HG02884 (cell line): ENCODE results near the gene KLK3.
"Not testable (repeated sequence)": the region's sequence is repeated elsewhere in the genome, so short reads cannot be mapped to it uniquely, and the experiment has no call there.

Experiments used
- ATAC-seq: cut with Tn5 transposase; IDR thresholded peaks from one replicate; pipeline ENCODE4 v1.9.1; 2021; ENCODE audit warnings: mild to moderate bottlenecking, moderate library complexity; ENCODE audit not compliant: unreplicated experiment

Gene KLK3

DNA sequence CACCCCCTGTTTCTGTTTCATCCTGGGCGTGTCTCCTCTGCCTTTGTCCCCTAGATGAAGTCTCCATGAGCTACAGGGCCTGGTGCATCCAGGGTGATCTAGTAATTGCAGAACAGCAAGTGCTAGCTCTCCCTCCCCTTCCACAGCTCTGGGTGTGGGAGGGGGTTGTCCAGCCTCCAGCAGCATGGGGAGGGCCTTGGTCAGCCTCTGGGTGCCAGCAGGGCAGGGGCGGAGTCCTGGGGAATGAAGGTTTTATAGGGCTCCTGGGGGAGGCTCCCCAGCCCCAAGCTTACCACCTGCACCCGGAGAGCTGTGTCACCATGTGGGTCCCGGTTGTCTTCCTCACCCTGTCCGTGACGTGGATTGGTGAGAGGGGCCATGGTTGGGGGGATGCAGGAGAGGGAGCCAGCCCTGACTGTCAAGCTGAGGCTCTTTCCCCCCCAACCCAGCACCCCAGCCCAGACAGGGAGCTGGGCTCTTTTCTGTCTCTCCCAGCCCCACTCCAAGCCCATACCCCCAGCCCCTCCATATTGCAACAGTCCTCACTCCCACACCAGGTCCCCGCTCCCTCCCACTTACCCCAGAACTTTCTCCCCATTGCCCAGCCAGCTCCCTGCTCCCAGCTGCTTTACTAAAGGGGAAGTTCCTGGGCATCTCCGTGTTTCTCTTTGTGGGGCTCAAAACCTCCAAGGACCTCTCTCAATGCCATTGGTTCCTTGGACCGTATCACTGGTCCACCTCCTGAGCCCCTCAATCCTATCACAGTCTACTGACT lies at the start of gene KLK3:
TSS of gene KLK3 (plus strand) at position 280 of the 775 bp plus-strand sequence. CDS start at position 321, 41 bp downstream.
- no peak for ATAC-seq

DNA sequence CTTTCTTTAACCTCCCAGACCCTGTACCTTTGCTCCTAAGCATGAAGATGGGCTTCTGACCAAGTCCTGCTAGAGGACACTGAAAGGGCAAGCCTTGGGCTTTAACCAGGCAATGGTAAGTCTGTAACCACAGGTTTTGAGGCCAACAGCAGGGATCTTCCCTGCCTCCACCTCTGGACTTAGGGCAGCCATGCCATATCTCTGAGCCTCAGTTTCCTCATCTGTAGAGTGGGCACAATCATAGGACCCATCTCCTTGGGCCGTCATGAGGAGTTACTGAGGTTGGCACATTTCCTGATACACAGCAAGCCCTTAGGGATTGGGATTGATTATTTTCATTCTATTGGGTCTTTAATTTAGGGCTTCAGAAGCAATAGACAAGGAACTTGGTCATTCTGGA lies 45.9 kb upstream of the KLK3 start:
- no peak for ATAC-seq

DNA sequence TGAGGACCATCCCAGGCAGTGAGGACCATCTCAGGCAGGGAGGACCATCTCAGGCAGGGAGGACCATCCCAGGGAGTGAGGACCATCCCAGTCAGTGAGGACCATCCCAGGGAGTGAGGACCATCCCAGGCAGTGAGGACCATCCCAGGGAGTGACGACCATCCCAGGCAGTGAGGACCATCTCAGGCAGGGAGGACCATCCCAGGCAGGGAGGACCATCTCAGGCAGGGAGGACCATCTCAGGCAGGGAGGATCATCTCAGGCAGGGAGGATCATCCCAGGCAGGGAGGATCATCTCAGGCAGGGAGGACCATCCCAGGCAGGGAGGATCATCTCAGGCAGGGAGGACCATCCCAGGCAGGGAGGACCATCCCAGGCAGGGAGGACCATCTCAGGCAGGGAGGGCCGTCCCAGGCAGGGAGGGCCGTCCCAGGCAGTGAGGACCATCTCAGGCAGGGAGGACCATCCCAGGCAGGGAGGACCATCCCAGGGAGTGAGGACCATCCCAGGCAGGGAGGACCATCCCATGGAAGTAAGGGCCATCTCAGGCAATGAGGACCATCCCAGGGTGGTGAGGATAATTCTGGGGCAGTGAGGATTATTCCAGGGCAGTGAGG lies 43.0 kb upstream of the KLK3 start:
- ATAC-seq, result not testable (repeated sequence)

DNA sequence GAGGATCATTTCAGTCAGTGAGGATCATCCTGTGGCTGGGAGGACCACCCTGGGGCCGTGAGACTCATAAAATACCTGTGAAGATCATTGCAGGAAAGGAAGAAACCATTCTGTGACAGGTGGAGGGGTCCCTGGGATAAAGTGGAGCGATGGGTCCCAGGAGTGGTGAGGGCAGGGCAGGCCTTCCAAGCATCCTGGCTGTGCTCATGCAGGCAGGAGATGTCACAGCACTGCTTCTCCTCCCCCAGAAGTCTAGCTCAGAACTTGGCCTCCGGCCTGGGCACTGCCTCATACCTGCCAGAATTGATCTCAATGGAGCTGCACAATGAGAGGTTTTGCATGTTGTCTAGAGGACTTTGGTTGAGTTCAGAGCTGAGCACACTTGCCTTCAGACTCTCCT lies 42.2 kb upstream of the KLK3 start:
- no peak for ATAC-seq

DNA sequence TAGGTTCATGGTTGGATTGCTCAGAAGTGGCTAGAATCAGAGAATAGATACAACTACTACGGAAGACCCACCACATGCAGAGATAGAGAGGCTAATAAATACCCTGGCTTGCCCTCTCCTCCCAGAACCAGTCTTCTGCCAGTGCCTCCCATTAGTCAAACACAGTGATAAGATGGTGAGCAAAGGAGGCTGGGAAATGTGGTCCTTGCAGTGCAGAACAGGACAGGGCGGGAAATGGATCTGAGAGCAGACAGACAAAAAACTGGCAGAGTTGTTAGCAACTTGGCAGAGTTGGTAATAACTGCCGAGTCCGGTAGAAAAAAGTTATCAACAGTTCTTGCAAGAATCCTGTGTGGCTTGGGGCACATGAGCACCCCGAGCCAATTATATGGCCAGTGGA lies 39.8 kb upstream of the KLK3 start:
- ATAC-seq, result no peak

DNA sequence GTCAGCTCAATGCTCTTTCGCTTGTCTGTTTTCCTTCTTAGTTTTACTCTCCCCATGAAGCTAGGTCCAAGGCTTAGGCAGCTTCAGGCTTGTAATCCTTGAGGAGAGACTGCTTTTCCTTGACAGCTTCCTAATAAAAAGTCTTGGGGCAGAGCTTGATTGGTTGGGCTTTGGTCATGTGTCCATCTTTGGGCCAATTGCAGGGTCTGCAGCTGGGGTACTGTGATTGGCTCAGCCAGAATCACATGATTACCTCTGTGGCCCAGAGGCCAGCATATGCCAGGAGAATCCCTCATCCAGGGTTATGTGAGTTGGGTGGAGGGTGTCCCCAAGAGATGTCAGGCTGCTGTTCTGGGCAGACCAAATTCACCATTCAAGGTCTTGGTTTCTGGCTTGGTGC lies 39.3 kb upstream of the KLK3 start:
- ATAC-seq, result no peak

DNA sequence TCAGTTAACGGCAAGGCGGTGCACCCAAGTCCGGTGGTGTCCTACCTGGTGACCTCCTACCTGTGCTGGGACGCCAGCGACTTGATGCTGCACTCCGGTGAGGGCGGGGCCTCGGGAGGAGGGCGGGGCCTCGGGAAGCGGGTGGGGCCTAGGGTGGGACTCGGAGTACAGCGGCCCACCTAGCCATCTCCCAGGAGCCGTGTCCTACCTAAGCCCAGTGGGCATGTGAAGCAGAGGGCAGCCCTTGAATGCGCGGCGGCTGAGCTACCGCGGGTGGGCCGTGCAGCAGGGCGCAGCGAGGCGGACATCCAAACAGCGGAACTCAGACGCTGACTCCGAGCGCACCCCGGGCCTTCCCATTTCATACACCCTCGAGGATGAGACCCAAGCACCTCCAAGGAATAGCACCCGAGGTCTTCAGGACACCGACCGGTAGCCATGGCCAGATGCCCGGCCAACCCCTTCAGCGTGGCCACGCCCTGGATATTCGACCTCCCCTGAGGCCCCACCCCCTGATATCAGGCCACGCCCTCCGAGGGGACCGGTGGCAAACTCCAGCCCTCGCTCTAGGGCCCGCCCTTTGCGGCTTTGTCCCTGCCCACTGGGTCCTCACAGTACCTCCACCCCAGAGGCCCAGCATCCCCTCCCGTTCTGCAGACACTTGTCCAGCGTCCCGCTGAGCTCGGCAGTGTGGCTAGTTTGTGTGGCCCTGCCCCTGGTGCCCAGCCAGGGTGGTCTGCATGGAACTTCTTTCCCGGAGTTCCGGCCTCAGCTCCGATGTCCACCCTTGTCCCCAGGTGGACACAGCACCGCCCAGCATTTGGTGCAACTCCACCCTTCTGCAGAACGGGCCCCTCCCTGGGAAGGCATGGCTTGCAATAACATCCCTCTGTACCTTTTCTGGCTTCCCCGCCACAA lies 36.5 kb upstream of the KLK3 start:
- peak; percentile 59 for ATAC-seq

DNA sequence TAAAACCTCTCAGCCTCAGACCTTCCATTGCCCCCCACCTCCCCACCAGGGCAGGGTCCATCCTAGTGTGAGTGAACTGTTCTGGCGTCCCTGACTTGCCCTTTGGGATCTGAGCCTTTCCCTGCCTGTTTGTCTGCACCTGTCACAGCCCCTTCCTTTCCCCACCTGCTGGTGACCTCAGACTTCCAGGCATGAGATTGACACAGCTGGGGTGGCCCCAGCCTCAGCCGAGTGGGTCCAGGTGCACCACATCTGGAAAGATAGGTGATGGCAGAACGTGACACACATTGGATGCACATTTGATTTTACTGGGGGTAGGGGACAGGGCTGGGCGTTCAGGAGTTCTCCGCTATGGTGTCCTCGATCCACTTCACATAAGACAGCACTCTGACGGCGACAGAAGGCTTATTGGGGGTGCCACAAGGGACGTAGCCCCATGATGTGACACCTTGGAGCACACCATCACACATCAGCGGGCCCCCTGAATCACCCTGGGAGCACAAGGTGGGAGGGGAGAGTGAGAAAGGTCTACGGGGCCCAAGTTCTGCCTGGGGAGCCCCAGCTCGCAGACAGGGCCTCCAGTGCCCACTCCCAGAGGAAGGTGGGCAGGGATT lies 35.7 kb upstream of the KLK3 start:
- no peak for ATAC-seq

DNA sequence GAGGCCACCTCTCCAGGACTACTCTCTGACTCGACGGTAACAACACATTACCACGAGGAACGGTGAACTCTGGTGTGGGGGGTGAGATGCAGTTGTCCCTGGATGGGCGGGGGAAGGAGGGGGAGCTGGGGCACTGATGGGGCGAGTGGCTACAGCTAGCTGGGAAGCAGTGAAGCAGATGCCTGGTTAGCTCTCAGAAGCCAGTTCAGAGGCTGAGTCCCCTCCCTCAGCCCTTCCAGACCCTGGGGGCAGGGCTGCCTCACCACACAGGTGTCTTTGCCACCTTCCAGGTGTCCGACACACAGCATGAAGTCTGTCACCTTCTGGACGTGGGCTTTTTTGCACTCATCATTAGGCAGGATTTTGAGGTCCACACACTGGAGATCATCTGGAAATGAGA lies 35.1 kb upstream of the KLK3 start:
- no peak for ATAC-seq

DNA sequence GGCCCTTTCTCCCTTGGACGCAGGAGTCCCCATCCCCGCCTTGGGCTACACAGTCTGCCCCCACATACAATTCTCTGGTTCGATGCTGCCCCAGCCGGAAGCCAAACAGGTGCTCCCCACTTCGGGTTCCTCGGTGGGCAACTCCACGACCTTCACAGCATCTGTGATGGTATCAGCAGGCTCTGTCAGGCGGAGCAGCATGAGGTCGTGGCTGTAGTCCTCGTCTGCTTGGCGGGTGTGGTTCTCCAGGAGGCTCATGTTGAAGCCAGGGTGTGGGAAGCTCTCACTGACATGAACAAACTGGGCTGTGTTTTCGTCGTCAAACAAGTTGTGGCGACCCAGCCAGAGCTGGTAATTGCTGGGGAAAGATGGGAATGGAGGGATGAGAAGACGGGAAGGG lies 34.6 kb upstream of the KLK3 start:
- ATAC-seq, result no peak

DNA sequence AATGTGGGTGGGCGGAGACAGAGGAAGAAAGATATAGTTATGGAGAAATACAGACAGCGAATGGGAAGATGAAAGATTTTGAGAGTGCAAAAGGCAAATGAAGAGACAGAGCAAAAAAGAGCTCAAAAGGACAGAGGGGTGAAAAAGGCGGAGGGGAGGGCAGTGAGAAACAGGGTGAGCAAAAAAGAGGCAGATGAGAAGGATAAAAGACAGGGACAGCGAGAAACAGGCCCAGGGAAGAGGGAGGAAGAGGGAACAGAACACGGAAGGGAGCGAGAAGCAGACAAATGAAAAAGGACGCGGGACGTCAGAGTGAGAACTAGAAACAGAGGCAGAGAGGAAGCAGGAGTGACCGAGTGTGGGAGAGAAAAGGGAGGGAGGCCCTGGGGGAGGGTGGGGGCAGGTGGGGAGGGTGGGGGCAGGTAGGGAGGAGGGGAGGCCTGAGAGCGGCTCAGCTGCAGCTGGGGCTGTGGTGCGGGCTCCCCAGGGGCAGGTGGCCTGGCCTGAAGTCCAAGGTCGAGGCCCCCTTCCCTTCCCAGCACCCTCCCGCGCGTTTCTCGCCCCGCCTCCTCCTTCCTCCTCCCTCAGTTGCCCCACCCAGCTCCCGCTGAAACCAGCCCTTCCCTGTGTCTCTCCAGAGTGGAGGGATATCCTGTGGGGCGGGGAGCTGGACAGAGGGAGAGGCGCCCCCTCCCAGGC lies 34.0 kb upstream of the KLK3 start:
- no peak for ATAC-seq

DNA sequence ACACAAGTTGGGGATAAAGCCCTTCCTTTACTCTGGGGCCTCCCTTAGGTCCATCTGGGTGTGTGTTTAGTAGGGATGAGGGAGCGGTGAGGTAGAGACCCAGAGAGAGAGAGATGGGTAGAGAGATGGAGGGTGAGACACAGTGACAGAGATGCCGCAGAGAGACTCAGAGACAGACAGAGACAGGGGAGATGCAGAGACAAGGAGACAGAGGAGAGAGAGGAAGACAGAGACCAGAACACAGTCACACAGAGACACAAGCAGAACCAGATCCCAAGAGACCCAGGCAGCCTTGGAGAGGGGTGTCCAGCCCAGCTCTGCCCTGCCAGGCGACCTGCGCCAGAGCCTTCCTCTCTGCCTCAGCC lies 33.5 kb upstream of the KLK3 start:
- no peak for ATAC-seq

DNA sequence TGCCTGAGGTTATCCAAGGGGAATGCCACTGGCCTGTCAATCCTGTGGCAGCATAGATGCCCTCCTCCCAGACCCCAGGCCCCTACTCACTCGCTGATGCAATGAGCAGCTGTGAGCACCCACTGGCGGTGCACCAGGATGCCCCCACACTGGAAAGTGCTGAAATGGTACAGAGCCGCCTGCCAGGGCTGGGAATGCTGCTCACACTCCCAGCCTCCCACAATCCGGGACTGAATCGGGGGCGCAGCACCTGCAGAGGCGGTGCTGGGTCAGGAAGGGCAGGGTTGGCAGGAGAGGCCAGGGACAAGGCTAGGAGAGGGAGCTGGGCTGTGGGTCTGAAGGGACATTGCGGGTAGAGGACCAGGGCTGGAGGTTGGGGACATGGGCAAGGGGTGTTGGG lies 33.1 kb upstream of the KLK3 start:
- ATAC-seq, result no peak

DNA sequence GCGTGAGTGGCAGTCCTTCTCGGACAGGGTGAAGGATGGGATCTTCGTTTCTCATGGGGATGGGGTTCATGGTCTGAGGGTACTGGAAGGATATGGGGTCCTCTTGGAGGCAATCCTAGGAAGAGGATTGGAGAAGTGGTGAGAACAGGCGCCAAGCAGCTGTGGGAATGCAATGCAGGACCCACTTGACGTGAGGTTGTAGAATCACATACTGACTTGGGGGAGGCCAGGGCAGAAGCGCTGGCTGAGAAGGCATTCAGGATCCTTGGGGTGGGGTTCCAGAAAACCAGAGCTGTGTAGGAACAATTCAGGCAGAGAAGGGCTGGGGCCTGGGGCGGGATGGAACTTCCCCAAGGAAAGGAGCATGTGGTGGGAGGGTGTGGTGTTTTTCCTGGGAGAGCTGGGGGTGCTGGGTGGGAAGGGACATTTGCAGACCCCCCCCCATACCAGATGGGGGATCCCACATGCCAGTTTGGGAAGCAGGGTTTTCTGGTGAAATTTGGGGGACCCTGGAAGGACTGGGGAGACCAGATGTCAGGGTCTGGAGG lies 32.0 kb upstream of the KLK3 start:
- ATAC-seq, result no peak

DNA sequence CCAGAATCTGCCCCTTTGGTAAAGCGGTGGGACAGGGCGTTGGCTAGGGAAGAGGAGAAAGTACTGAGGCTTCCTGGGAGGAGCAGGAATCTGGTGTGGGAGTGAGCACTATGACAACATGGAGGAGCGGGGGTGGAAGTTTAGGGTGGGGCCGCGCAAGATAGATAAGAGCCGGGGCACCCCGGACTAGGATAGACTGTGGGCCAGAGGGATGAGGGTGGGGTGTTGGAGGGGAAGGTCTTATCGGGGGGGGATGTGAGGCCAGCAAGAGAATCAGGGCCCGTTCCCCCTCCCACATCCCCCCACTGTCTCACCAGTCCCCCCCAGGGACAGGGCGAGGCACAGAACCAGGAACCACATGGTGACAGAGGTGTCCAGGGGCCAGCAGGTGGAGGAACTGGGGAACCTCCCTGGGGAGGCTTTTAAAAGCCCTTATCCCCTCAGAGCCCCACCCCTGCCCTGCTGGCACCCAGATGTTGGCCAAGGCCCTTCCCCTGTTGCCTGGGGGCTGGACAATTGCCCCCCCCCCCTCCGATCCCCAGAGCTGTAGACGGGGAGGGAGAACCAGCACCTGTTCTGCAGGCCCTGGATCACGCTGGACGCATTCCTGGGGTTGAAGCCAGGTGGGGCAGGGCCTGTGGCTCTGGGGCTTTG lies 31.2 kb upstream of the KLK3 start, which contains the start of gene KLK1:
TSS of gene KLK1 (minus strand) at position 399 of the 654 bp plus-strand sequence. CDS start at position 360, 39 bp downstream.
- no peak for ATAC-seq

DNA sequence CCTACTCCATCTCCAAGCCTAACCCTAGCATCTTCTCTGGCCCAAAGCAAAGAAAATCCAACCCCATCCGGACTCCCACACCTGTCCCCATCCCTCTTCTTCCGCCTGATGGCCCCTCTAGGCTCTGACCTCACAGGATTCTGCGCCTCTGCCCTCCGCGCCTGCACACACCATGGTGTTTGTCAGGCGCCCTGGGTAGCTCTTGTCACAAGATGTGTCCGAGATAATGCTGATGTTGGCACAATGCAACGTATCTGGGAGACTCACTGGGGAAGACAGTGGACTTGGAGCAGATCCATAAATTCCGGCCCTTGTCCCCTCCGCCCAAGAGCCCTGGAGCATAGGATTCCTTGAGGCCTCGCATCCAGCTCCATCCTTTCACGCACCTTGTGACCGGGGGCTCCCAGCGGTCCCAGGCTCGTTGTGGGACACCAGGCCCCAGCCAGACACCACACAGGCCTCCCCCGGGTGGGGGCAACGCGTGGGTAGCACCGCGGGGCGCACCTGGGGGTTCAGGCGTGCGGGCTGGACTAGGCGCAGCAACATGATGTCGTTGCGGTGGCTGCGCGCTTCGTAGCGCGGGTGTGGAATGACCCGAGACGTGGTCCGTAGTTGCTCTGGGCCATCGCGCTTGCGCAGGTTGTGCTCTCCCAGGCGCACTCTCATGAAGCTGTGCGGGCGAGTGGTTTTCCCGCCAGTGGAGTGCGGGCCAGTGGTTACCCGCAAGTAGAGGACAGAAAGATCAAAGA lies 28.0 kb upstream of the KLK3 start:
- no peak for ATAC-seq

DNA sequence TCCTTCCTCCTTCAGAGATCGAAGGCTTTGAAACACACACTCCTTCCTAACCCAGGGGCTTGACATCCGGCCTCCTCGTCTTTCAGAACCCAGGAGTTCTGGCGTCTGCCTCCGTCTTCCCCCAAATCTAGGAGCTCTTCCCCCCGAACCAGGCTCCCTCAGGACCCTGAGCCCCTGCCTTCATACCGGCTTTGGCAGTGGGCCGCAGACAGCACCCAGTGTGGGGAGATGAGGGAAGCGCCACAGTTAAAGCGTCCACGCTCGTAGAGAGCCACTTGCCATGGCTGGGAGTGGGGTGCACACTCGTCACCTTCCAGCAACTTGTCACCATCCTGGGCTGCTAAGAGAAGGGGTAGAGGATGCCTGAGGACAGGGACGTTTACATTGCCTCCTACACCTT lies 27.2 kb upstream of the KLK3 start:
- no peak for ATAC-seq

DNA sequence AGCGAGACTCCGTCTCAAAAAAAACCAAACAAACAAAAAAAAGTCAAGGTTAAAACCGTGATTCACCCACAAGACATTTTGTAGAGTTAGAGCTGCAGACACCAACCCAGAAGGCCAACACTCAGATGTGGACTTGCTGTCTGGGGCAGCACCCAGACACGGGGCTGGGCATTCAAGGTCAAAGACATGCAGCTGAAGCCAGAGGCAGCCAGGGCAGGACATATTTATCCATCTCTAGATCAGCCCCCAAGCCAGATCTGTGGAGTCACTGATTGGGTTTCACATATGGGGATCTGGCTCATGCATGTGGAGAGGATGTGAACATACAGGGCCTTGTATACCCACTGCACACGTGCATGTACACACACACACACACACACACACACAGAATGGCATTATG lies 24.9 kb upstream of the KLK3 start:
- no peak for ATAC-seq
